ENCODE results near the gene RCVRN. TPM values are rescaled to one million over a fixed set of nuclear protein-coding genes. Genes with fewer than 3 reads are reported as not detected.

The RCVRN gene
- total and polyA plus RNA-seq, 9 of the 15 experiments (the other 6 are each of a cell fraction or from before 2014, with no cell fraction given), result not detected

DNA sequence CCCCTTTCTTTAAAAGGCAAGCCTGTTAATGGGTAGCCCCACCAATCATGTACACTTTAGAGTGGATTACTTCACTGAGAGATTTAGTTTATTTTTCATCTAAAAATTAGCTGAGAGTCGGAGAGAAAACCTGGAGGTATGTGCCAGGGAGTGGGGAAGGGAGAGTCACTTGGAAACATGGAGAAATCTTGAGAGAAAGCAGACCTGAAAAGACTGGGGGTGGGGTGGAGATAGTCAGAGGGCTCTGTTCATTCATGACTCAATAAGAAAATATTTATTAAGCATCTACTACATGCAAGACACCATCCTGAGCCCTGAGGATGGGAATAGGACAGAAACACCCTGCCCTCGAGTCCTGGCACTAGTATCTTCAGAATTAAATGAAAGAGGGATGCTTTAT is 27.4 kb upstream of the RCVRN start:
- no TSS peak for BruUV-seq (replicated peaks)
- in situ Hi-C loops (cut with MboI), result no loop called here
- FAIRE-seq, result no peak
- Histone ChIP-seq H3K9me1 (ENCODE audit: control insufficient read depth, insufficient read depth, low read length) (no peaks in the 10 kb centered on the region), H3K79me2 (ENCODE audit: control insufficient read depth, insufficient read depth, low read length) (no peaks in the 10 kb centered on the region), H3K27me3 (ENCODE audit: control insufficient read depth in 2 of 2, insufficient read depth in 2 of 2, low read length in 2 of 2) (peaks cover 0 to 9% of the 10 kb centered on the region in 2 experiments; a peak in 3 of 5 replicates), H3K27ac (ENCODE audit: extremely low read depth, low read depth, low read length) (no peak overlapping the region), H4K20me1 (replicated peaks; ENCODE audit: control insufficient read depth, insufficient read depth, low read length) (no peaks in the 10 kb centered on the region), H3K4me2 (ENCODE audit: insufficient read depth, low read length) (no peak overlapping the region), H3K9me3 (replicated peaks; ENCODE audit: control insufficient read depth, insufficient read depth, low read depth, low read length) (no peaks in the 10 kb centered on the region), H2AFZ (ENCODE audit: low read depth, low read length) (no peak overlapping the region), H3K9ac (ENCODE audit: insufficient read depth in 1 of 2, low read depth in 2 of 2, low read length in 2 of 2) (no peak overlapping the region), H3K4me3 (no peak overlapping the region), H3K36me3 (ENCODE audit: control insufficient read depth, insufficient read depth, low read length) (no peaks in the 10 kb centered on the region), H3K4me1 (replicated peaks in 1 of 2; ENCODE audit: control insufficient read depth in 2 of 2, insufficient read depth in 2 of 2, low read length in 2 of 2) (no peaks in the 10 kb centered on the region)
- no peak for DNase-seq (ENCODE audit: extremely low read depth in 1 of 4, low spot score in 3 of 4)
- intact Hi-C loops (cut with micrococcal nuclease), result no loop called here
- ChIA-PET POLR2A (no interaction called here), CTCF (ENCODE audit: low intra/inter-chr PET ratio) (no interaction called here)
- no peak for ATAC-seq
- 0% methylated on average over 2 of the region's 2 CpGs for WGBS (ENCODE audit: insufficient coverage, low coverage, missing lambda C conversion rate)
- TF ChIP-seq BACH1 (tag; IDR thresholded peaks at IDR 0.05) (no peak), ZNF3 (CRISPR knock-in tag; IDR thresholded peaks at IDR 0.05) (no peak), GATAD2B (IDR thresholded peaks at IDR 0.05; ENCODE audit: borderline replicate concordance) (no peak), POU5F1 (IDR thresholded peaks at IDR 0.05; ENCODE audit: borderline replicate concordance, low read depth, low read length, partially characterized antibody) (no peak), ZNF695 (CRISPR knock-in tag; IDR thresholded peaks at IDR 0.05) (no peak), HDAC3 (IDR thresholded peaks at IDR 0.05; ENCODE audit: borderline replicate concordance, partially characterized antibody) (no peak), ZNF197 (CRISPR knock-in tag; IDR thresholded peaks at IDR 0.05; ENCODE audit: low read depth) (no peak), ZEB2 (IDR thresholded peaks at IDR 0.05) (no peak), GABPB1 (CRISPR knock-in tag; IDR thresholded peaks at IDR 0.05) (no peak), KAT2B (IDR thresholded peaks at IDR 0.05; ENCODE audit: low read depth, low read length) (no peak), CC2D1A (IDR thresholded peaks at IDR 0.05) (no peak), MEIS2 (IDR thresholded peaks at IDR 0.05; ENCODE audit: partially characterized antibody) (no peak), CBFA2T3 (IDR thresholded peaks at IDR 0.05) (no peak)
- TF ChIP-seq, protein P1, sequence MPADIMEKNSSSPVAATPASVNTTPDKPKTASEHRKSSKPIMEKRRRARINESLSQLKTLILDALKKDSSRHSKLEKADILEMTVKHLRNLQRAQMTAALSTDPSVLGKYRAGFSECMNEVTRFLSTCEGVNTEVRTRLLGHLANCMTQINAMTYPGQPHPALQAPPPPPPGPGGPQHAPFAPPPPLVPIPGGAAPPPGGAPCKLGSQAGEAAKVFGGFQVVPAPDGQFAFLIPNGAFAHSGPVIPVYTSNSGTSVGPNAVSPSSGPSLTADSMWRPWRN (IDR thresholded peaks at IDR 0.05; ENCODE audit: low read depth), result no peak
- TF ChIP-seq, protein P2, sequence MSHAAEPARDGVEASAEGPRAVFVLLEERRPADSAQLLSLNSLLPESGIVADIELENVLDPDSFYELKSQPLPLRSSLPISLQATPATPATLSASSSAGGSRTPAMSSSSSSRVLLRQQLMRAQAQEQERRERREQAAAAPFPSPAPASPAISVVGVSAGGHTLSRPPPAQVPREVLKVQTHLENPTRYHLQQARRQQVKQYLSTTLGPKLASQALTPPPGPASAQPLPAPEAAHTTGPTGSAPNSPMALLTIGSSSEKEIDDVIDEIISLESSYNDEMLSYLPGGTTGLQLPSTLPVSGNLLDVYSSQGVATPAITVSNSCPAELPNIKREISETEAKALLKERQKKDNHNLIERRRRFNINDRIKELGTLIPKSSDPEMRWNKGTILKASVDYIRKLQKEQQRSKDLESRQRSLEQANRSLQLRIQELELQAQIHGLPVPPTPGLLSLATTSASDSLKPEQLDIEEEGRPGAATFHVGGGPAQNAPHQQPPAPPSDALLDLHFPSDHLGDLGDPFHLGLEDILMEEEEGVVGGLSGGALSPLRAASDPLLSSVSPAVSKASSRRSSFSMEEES (CRISPR knock-in tag; IDR thresholded peaks at IDR 0.05), result no peak

Measured in K562 (cell line).